Spleen (tissue), 13 donors: ENCODE data around the gene PLAAT3. TPM values are rescaled to one million over a fixed set of nuclear protein-coding genes. Genes with fewer than 3 reads are reported as not detected.
A peak's percentile ranks its signal among the peaks of the same experiment; 100 is the strongest.

Experiments
- DNase-seq: peaks from one replicate; pipeline ENCODE4 v3.0.0-alpha.2; 2020
- H3K27ac ChIP-seq, 8 donors: fragments of 200-600 bp; sonication (generic) in 7 of 8; 1 replicate in 4 of 8; 2 replicates in 4 of 8; pipeline versions ENCODE4 v1.5.0 to v1.8.0; 2016 to 2021; ENCODE audit warnings: inconsistent platforms in 4 of 8, mild to moderate bottlenecking in 4 of 8, moderate library complexity in 1 of 8
- H3K27me3 ChIP-seq, 7 donors: fragments of 200-600 bp; sonication (generic) in 6 of 7; replicated peaks in 1 of 7; 1 replicate in 4 of 7; 2 replicates in 3 of 7; pipeline versions ENCODE4 v1.5.0 to v1.8.0; 2016 to 2021; ENCODE audit warnings: inconsistent platforms in 3 of 7, mild to moderate bottlenecking in 1 of 7
- H3K36me3 ChIP-seq, 6 donors: fragments of 200-600 bp; sonication (generic) in 5 of 6; 1 replicate in 4 of 6; 2 replicates in 2 of 6; pipeline versions ENCODE4 v1.5.0 to v1.8.0; 2016 to 2021; ENCODE audit warnings: inconsistent platforms in 2 of 6
- H3K4me1 ChIP-seq, 6 donors: fragments of 200-600 bp; sonication (generic) in 5 of 6; 1 replicate in 3 of 6; 2 replicates in 3 of 6; pipeline versions ENCODE4 v1.5.0 to v1.8.0; 2016 to 2021; ENCODE audit warnings: inconsistent platforms in 3 of 6
- H3K4me3 ChIP-seq, 8 donors: fragments of 200-600 bp; sonication (generic) in 7 of 8; 1 replicate in 4 of 8; 2 replicates in 4 of 8; pipeline versions ENCODE4 v1.5.0 to v1.8.0; 2016 to 2021; ENCODE audit warnings: inconsistent platforms in 4 of 8, mild to moderate bottlenecking in 4 of 8, moderate library complexity in 2 of 8
- H3K9me3 ChIP-seq, 8 donors: fragments of 200-600 bp; sonication (generic) in 7 of 8; 1 replicate in 4 of 8; 2 replicates in 4 of 8; pipeline versions ENCODE4 v1.5.0 to v1.8.0; 2016 to 2021; ENCODE audit warnings: inconsistent platforms in 4 of 8
- POLR2A ChIP-seq, 3 donors: fragments of 450-650 bp; IDR thresholded peaks; one replicate each; pipeline ENCODE4 v1.5.1; 2017; ENCODE audit warnings: antibody characterized with exemption in 3 of 3, mild to moderate bottlenecking in 1 of 3
- POLR2AphosphoS5 ChIP-seq, 3 donors: sonication (generic); formaldehyde crosslinking; IDR thresholded peaks; one replicate each; pipeline ENCODE4 v1.5.1; 2017; ENCODE audit warnings: antibody characterized with exemption in 3 of 3
- WGBS, 5 donors: extraction: QIAGEN DNeasy Blood & Tissue Kit in 3 of 5; methylation state at CpG; one replicate each; pipeline versions ENCODE4 v1.1.5 to v1.1.7; 2013 to 2018; 5-methylcytosine and 5-hydroxymethylcytosine counted together
- intact Hi-C: fragments of 100-400 bp; cut with DNase I; formaldehyde crosslinking; loops from one replicate; pipeline ENCODE4 v1.15.0; 2023; ENCODE audit warnings: low total_unique reads
- long read RNA-seq, 2 donors: transcript quantifications; one replicate each; lab custom pipeline, GENCODE V29; 2026
- polyA plus RNA-seq, 3 donors: library from polyadenylated mRNA; stranded (reverse); fragments of 200-250 nt; gene quantifications; one replicate each; pipeline ENCODE4 v1.2.1, GENCODE V29; 2013
- total RNA-seq, 7 donors: library from RNA; depleted of rRNA in 3 of 7; stranded (reverse); fragments of >200 nt in 3 of 7; fragmentation: NEBNext Ultra II Directional in 4 of 7; extraction: Animal tissue kit (Norgen Biotek cat#: 25700) in 4 of 7; gene quantifications; one replicate each; pipeline versions ENCODE4 v1.1.0 to v1.2.1, GENCODE V29; 2016 to 2021
- TF ChIP-seq, protein P1 (sequence below), 11 experiments: fragments of 200-600 bp in 7 of 11; fragments of 450-650 bp in 4 of 11; sonication (generic) in 4 of 11; IDR thresholded peaks in 8 of 11; conservative IDR thresholded peaks in 3 of 11; 1 replicate in 7 of 11; 2 replicates in 4 of 11; pipeline versions ENCODE4 v1.4.0 to v1.8.0; 2016 to 2021; ENCODE audit warnings: antibody characterized with exemption in 11 of 11, inconsistent platforms in 4 of 11, mild to moderate bottlenecking in 1 of 11
- donor health status: healthy with polysubstance abuse.
- donor health status: DM: no; HTN: no; CAD: no; lungs with moderate emphysema.
- donor health status: DM: no; HTN: no; CAD: no.
- donor health status: Bipolar disorder and iron deficiency.
- donor health status: healthy.
- donor health status: DM: no; HTN: no; CAD: no.
- donor health status: DM: yes; HTN: yes; CAD: no.

Gene PLAAT3
- total RNA-seq (10 to 100 TPM; 14.5 to 35.1 (median 24.9) TPM), polyA plus RNA-seq (10 to 100 TPM; 15.9 to 25.6 (median 24.6) TPM)
- long read RNA-seq, donor 1, partial matches to known transcripts: 0 of 5 reads
- long read RNA-seq, donor 1, other reads (novel, unspliced or antisense): 0 of 5 reads
- long read RNA-seq, donor 2, partial matches to known transcripts: 0 of 5 reads
- long read RNA-seq, donor 2, other reads (novel, unspliced or antisense): 0 of 5 reads

DNA sequence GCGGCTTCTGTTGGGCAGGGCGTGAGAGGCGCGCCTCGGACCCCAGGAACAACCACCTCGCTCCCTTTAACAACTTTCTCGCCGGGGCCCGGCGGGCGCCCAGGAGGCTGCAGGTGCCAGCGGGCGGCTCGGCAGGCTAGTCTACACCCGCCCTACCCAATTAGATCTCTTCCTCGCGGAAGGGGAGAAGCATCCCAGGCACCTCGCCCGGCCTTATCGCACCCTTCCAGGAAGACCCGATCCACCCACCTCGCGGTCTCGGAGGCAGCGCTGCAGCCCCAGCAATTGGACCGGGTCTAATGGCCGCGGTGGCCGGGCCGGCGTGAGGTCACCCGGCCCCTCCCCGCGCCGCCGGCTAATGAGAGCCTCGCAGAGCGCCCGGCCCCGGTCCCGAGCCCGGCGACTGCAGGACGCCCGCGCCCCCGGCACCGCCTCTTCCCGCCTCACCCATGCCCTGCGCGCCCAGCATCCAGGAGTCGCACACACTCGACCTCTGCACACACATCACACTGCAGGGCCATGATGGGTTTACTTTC is at the start of gene PLAAT3:
Gene PLAAT3, minus strand, starts transcription at position 298 of the 536 bp plus-strand sequence. CDS start 419 bp downstream, outside the sequence.
- no peaks in the 10 kb centered on the region for H3K36me3 ChIP-seq
- TF ChIP-seq, protein P1, sequence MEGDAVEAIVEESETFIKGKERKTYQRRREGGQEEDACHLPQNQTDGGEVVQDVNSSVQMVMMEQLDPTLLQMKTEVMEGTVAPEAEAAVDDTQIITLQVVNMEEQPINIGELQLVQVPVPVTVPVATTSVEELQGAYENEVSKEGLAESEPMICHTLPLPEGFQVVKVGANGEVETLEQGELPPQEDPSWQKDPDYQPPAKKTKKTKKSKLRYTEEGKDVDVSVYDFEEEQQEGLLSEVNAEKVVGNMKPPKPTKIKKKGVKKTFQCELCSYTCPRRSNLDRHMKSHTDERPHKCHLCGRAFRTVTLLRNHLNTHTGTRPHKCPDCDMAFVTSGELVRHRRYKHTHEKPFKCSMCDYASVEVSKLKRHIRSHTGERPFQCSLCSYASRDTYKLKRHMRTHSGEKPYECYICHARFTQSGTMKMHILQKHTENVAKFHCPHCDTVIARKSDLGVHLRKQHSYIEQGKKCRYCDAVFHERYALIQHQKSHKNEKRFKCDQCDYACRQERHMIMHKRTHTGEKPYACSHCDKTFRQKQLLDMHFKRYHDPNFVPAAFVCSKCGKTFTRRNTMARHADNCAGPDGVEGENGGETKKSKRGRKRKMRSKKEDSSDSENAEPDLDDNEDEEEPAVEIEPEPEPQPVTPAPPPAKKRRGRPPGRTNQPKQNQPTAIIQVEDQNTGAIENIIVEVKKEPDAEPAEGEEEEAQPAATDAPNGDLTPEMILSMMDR (IDR thresholded peaks at IDR 0.05 in 8 of 11, conservative IDR thresholded peaks at IDR 0.05 in 3 of 11): no peak
- TF ChIP-seq POLR2AphosphoS5 (IDR thresholded peaks at IDR 0.05): peak; percentile 83 to 90 (median 83)
- DNase-seq: peak; percentile 89
- peak within 1 kb of the TSS; percentile 51 to 91 (median 72) for H3K4me3 ChIP-seq
- H3K27me3 ChIP-seq: peaks cover 0 to 19% (median 0%) of the 10 kb centered on the region in 7 donors
- H3K4me1 ChIP-seq: peaks cover 14 to 55% (median 46%) of the 10 kb centered on the region in 6 donors
- no peaks in the 10 kb centered on the region for H3K9me3 ChIP-seq
- peak within 1 kb of the TSS in 7 of 8 donors; percentile 54 to 86 (median 82) for H3K27ac ChIP-seq
- WGBS, 5 donors: 0 to 2% (median 1%) methylated on average over 28 to 53 of the region's 53 CpGs
- intact Hi-C loops: no loop called here

DNA sequence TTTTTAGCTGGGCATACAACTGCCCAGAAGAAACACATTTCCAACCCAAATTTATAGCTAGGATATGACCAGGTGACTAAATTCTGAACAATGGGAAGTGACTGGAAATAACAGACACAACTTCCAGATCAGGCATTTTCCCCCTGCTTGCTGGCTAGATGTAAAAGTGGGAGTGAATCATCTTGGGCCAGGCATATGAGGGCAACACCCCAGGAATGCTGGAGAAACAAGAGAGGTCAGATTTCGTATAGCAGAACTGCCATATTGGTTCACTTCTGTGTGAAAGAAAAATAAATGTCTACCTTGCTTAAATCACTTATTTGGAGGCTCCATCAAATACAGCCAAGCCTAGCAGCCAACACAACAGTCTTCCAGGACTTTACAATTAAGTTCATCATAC is 49.6 kb upstream of the PLAAT3 start:
- WGBS, 5 donors: 0% methylated on average over 1 of the region's 1 CpG
- no peak for TF ChIP-seq POLR2A (IDR thresholded peaks at IDR 0.05)
- Histone ChIP-seq H3K9me3 (no peaks in the 10 kb centered on the region), H3K27ac (no peak overlapping the region), H3K36me3 (peaks cover 0 to 13% (median 0%) of the 10 kb centered on the region in 6 donors), H3K27me3 (no peaks in the 10 kb centered on the region), H3K4me1 (peaks cover 6 to 88% (median 45%) of the 10 kb centered on the region in 6 donors), H3K4me3 (no peak overlapping the region)
- intact Hi-C loops: no loop called here
- DNase-seq: no peak

DNA sequence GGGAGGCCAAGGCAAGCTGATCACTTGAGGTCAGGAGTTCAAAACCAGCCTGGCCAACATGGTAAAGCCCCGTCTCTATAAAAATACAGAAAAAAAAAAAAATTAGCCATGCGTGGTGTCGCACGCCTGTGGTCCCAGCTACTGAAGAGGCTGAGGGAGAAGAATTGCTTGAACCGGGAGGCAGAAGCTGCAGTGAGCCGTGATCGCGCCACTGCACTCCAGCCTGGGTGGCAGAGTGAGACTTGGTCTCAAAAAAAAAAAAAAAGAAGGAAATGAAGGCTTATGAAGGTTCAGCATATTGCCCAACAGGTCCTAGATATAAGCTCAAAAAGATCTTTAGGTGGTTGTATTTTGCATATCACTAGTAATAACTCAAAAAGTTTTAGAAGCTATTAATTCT is 46.7 kb upstream of the PLAAT3 start:
- H3K4me3 ChIP-seq: no peak overlapping the region
- peaks cover 3 to 59% (median 27%) of the 10 kb centered on the region in 6 donors for H3K4me1 ChIP-seq
- WGBS, 5 donors: 68 to 78% (median 72%) methylated on average over 8 of the region's 8 CpGs
- intact Hi-C loops: no loop called here
- no peak overlapping the region for H3K27ac ChIP-seq
- H3K36me3 ChIP-seq: peaks cover 0 to 33% (median 7%) of the 10 kb centered on the region in 6 donors
- TF ChIP-seq, protein P1 (IDR thresholded peaks at IDR 0.05 in 8 of 11, conservative IDR thresholded peaks at IDR 0.05 in 3 of 11): no peak
- TF ChIP-seq POLR2AphosphoS5 (IDR thresholded peaks at IDR 0.05) (no peak), POLR2A (IDR thresholded peaks at IDR 0.05) (no peak)
- H3K9me3 ChIP-seq: no peaks in the 10 kb centered on the region
- no peaks in the 10 kb centered on the region for H3K27me3 ChIP-seq
- no peak for DNase-seq

DNA sequence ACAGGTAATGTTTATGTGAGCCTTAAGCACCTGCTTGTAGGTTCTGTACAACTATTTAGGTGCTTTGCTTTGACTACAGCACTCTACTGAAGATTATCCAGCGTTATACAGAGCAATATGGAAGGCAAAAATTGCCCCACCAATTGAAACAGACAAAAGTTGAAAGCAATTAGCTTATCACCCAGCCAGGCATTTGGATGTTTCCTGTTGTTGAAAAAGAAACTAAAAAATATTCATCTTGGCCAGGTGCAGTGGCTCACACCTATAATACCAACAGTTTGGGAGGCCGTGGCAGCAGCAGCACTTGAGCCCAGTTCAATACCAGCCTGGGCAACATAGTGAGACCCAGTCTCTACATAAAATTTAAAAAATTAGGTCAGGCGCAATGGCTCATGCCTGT is 38.4 kb upstream of the PLAAT3 start:
- H3K4me3 ChIP-seq: no peak overlapping the region
- H3K27me3 ChIP-seq: no peaks in the 10 kb centered on the region
- TF ChIP-seq, protein P1 (IDR thresholded peaks at IDR 0.05 in 8 of 11, conservative IDR thresholded peaks at IDR 0.05 in 3 of 11): no peak
- TF ChIP-seq POLR2A (IDR thresholded peaks at IDR 0.05): no peak
- no peak for TF ChIP-seq POLR2AphosphoS5 (IDR thresholded peaks at IDR 0.05)
- no peak overlapping the region for H3K27ac ChIP-seq
- peaks cover 0 to 100% (median 29%) of the 10 kb centered on the region in 6 donors for H3K36me3 ChIP-seq
- peaks cover 0 to 7% (median 0%) of the 10 kb centered on the region in 6 donors for H3K4me1 ChIP-seq
- intact Hi-C loops: no loop called here
- DNase-seq: no peak
- no peaks in the 10 kb centered on the region for H3K9me3 ChIP-seq
- WGBS, 5 donors: 65 to 81% (median 73%) methylated on average over 3 of the region's 3 CpGs
